ENCODE measurements around the gene GLIPR1. TPM values are rescaled to one million over a fixed set of nuclear protein-coding genes. Genes with fewer than 3 reads are reported as not detected.

GLIPR1 gene
- total and polyA plus RNA-seq, 11 donors, result 1.2 to 58.6 (median 7.2) TPM

DNA sequence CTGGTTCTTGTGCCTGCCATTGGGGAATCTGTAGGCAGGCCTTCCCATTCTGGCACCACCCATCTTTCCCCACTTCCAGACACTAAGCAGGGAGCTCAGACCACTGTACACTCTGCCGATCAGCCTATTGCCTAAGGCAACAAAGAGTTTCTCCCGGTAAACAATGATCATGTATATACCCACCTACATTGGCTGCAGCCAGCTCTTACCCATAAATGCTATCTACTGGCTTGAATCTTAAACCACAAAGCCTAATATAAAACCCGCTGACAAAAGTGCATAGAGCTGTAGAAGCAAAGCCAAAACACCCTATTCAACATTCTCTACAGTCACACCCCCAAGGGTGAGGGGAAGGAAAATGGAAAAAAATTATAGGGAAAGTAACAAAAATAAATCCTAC lies 20.8 kb upstream of the GLIPR1 start:
- intact Hi-C loops (cut with DNase I), result no loop called here
- H3K4me1 ChIP-seq, result peaks cover 0 to 29% (median 0%) of the 10 kb centered on the region in 12 donors
- H3K27ac ChIP-seq, result no peak overlapping the region
- peaks cover 0 to 42% (median 12%) of the 10 kb centered on the region in 12 donors for H3K9me3 ChIP-seq
- no peak for DNase-seq
- no peaks in the 10 kb centered on the region for H3K36me3 ChIP-seq
- TF ChIP-seq, protein P1, sequence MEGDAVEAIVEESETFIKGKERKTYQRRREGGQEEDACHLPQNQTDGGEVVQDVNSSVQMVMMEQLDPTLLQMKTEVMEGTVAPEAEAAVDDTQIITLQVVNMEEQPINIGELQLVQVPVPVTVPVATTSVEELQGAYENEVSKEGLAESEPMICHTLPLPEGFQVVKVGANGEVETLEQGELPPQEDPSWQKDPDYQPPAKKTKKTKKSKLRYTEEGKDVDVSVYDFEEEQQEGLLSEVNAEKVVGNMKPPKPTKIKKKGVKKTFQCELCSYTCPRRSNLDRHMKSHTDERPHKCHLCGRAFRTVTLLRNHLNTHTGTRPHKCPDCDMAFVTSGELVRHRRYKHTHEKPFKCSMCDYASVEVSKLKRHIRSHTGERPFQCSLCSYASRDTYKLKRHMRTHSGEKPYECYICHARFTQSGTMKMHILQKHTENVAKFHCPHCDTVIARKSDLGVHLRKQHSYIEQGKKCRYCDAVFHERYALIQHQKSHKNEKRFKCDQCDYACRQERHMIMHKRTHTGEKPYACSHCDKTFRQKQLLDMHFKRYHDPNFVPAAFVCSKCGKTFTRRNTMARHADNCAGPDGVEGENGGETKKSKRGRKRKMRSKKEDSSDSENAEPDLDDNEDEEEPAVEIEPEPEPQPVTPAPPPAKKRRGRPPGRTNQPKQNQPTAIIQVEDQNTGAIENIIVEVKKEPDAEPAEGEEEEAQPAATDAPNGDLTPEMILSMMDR (IDR thresholded peaks at IDR 0.05), result no peak
- TF ChIP-seq POLR2A (IDR thresholded peaks at IDR 0.05), result no peak
- no peaks in the 10 kb centered on the region for H3K27me3 ChIP-seq
- 90 to 94% (median 91%) methylated on average over 3 of the region's 3 CpGs for WGBS, 4 donors
- no peak overlapping the region for H3K4me3 ChIP-seq
- no peak for ATAC-seq

DNA sequence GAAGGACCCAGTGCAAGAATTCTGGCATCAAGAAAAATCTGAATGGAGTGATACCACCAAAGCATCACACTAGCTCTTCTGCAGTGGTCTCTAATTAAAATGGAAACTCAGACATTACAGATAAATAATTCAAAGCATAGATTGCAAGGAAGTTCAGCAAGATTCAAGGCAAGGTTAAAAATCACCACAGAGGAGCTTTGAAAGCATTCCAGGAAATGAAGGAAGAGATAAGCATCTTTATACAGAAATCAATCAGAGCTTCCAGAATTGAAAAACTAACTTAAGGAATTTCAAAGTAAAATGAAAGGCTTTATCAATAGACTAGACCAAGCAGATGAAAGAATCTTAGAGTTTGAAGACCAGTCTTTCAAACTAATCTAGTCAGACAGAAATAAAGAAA lies 20.4 kb upstream of the GLIPR1 start:
- TF ChIP-seq, protein P1 (IDR thresholded peaks at IDR 0.05), result no peak
- no peak for TF ChIP-seq POLR2A (IDR thresholded peaks at IDR 0.05)
- H3K27ac ChIP-seq, result no peak overlapping the region
- no peaks in the 10 kb centered on the region for H3K27me3 ChIP-seq
- H3K4me1 ChIP-seq, result peaks cover 0 to 29% (median 0%) of the 10 kb centered on the region in 12 donors
- intact Hi-C loops (cut with DNase I), result no loop called here
- peaks cover 0 to 47% (median 12%) of the 10 kb centered on the region in 12 donors for H3K9me3 ChIP-seq
- DNase-seq, result no peak
- H3K36me3 ChIP-seq, result no peaks in the 10 kb centered on the region
- ATAC-seq, result no peak
- no peak overlapping the region for H3K4me3 ChIP-seq

DNA sequence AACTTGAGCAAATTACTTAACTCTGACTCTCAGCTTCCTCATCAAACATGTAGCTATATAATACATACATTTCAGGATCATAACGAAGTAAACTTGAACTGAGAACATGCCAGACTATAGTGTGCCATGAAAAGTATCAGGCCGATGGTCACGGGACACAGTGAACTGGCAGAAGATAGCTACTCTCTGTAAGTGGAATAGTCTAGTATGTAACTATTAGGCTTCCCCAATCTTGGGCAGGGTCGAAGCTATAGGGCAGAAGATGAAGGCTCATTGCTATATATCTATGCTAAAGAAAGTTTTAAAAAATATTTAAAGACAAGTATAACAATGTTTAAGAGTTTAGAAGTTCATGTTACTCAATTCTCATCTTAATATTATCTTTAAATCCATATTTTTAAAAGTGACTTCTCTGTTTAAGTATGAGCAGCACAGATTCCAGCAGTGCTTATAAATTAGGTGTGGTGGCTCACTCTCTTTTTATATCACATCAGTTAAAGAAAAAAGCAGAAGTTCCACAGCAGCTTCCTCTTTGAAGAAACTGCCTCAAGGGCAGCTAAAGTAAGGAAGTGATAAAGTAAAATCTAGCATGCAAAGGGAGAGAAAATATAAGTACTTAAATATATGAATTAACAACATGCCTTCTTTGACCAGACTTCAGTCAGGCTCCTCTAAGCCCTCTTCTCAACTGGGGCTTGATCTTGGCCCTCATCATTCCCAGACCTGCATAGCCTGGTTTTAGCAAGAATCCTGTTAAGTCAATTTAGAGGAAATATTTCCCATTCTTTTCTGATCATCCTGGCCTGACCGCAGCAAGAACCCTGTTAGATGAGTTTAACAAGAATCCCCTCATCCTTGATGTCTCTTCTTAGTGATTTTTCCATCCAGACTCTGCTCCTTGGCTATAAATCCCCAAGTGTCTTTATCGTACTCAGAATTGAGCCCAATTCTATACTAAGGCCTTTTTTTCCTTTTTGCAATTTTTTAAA lies 8.4 kb upstream of the GLIPR1 start:
- peaks cover 0 to 6% (median 0%) of the 10 kb centered on the region in 12 donors for H3K4me1 ChIP-seq
- no peak for ATAC-seq
- peak overlapping the region in 1 of 12 donors; percentile 73 for H3K27ac ChIP-seq
- no peaks in the 10 kb centered on the region for H3K27me3 ChIP-seq
- intact Hi-C loops (cut with DNase I), result no loop called here
- TF ChIP-seq, protein P1 (IDR thresholded peaks at IDR 0.05), result no peak
- no peak for TF ChIP-seq POLR2A (IDR thresholded peaks at IDR 0.05)
- no peak overlapping the region for H3K4me3 ChIP-seq
- WGBS, 4 donors, result 83 to 86% (median 84%) methylated on average over 6 of the region's 6 CpGs
- no peaks in the 10 kb centered on the region for H3K9me3 ChIP-seq
- no peak for DNase-seq
- H3K36me3 ChIP-seq, result no peaks in the 10 kb centered on the region

DNA sequence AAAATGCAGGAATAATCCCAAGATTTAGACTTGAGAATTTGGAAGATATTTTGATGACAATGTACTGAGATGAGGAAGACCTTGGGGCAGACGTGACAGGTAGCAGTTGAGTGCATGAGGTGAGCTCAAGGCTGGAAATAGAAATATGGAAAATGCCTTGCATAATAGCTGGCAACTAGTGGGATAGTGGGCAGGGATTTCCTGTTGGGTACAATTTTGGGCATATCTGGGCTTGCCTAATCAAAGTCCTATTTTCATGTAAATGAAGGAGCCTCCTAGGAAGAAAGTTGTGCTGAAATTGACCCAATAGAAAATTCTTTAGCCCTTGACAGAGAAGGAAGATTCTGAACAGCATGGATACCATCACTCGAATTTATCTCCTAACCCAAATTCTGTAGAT lies 6.4 kb upstream of the GLIPR1 start:
- H3K4me1 ChIP-seq, result peaks cover 0 to 23% (median 0%) of the 10 kb centered on the region in 12 donors
- intact Hi-C loops (cut with DNase I), result no loop called here
- no peak for DNase-seq
- TF ChIP-seq POLR2A (IDR thresholded peaks at IDR 0.05), result no peak
- TF ChIP-seq, protein P1 (IDR thresholded peaks at IDR 0.05), result no peak
- H3K36me3 ChIP-seq, result no peaks in the 10 kb centered on the region
- no peaks in the 10 kb centered on the region for H3K9me3 ChIP-seq
- H3K27ac ChIP-seq, result no peak overlapping the region
- no peaks in the 10 kb centered on the region for H3K27me3 ChIP-seq
- H3K4me3 ChIP-seq, result no peak overlapping the region
- no peak for ATAC-seq
- 54 to 66% (median 59%) methylated on average over 2 of the region's 2 CpGs for WGBS, 4 donors

Measured in heart left ventricle (tissue), 16 donors.